Measurements from ENCODE around the gene ACO1. TPM values are rescaled to one million over a fixed set of nuclear protein-coding genes. Genes with fewer than 3 reads are reported as not detected.

ACO1 gene
- total RNA-seq, 4 donors from 2014 or later, result 33.7 to 62.4 (median 45.4) TPM

GRCh38 chr9:32486839-32487562 lies 102.6 kb downstream of the ACO1 start:
- DNase-seq (ENCODE audit: low spot score in 2 of 2), result no peak
- Histone ChIP-seq H3K27ac (no peak overlapping the region), H3K4me1 (no peaks in the 10 kb centered on the region), H3K36me3 (peaks cover 0 to 87% (median 19%) of the 10 kb centered on the region in 3 donors), H3K27me3 (no peaks in the 10 kb centered on the region), H3K9me3 (no peaks in the 10 kb centered on the region), H3K4me3 (no peak overlapping the region)
- 79 to 80% methylated on average over 2 of the region's 2 CpGs for WGBS, 2 donors
- TF ChIP-seq POLR2A (IDR thresholded peaks at IDR 0.05) (no peak), EP300 (IDR thresholded peaks at IDR 0.05) (no peak), CTCF (IDR thresholded peaks at IDR 0.05) (no peak)

GRCh38 chr9:32487981-32488380 lies 103.5 kb downstream of the ACO1 start:
- H3K27me3 ChIP-seq, result no peaks in the 10 kb centered on the region
- no peak for DNase-seq (ENCODE audit: low spot score in 2 of 2)
- TF ChIP-seq POLR2A (IDR thresholded peaks at IDR 0.05) (no peak), CTCF (IDR thresholded peaks at IDR 0.05) (no peak)
- 84% methylated on average over 3 of the region's 3 CpGs for WGBS, 2 donors
- H3K36me3 ChIP-seq, result peaks cover 0 to 86% (median 19%) of the 10 kb centered on the region in 3 donors
- H3K4me3 ChIP-seq, result no peak overlapping the region
- H3K27ac ChIP-seq, result no peak overlapping the region
- no peaks in the 10 kb centered on the region for H3K9me3 ChIP-seq
- H3K4me1 ChIP-seq, result no peaks in the 10 kb centered on the region

GRCh38 chr9:32490601-32491000 lies 106.2 kb downstream of the ACO1 start:
- Histone ChIP-seq H3K27me3 (no peaks in the 10 kb centered on the region), H3K27ac (no peak overlapping the region), H3K4me3 (no peak overlapping the region), H3K9me3 (no peaks in the 10 kb centered on the region), H3K4me1 (no peaks in the 10 kb centered on the region), H3K36me3 (peaks cover 0 to 78% (median 8%) of the 10 kb centered on the region in 3 donors)
- DNase-seq (ENCODE audit: low spot score in 2 of 2), result no peak
- WGBS, 2 donors, result 70 to 76% methylated on average over 3 of the region's 3 CpGs
- no peak for TF ChIP-seq CTCF (IDR thresholded peaks at IDR 0.05)
- TF ChIP-seq POLR2A (IDR thresholded peaks at IDR 0.05), result no peak
- no peak for TF ChIP-seq EP300 (IDR thresholded peaks at IDR 0.05)

- Histone ChIP-seq H3K4me3 (no peak overlapping the region), H3K36me3 (peaks cover 0 to 80% (median 0%) of the 10 kb centered on the region in 3 donors), H3K27ac (no peak overlapping the region), H3K9me3 (no peaks in the 10 kb centered on the region), H3K27me3 (no peaks in the 10 kb centered on the region), H3K4me1 (no peaks in the 10 kb centered on the region)
- no peak for DNase-seq (ENCODE audit: low spot score in 2 of 2)
- TF ChIP-seq CTCF (IDR thresholded peaks at IDR 0.05) (no peak), EP300 (IDR thresholded peaks at IDR 0.05) (no peak), POLR2A (IDR thresholded peaks at IDR 0.05) (no peak)
Observed at GRCh38 chr9:32497921-32498320, 113.5 kb downstream of the ACO1 start.

- Histone ChIP-seq H3K4me1 (no peaks in the 10 kb centered on the region), H3K9me3 (no peaks in the 10 kb centered on the region), H3K36me3 (peaks cover 0 to 61% (median 0%) of the 10 kb centered on the region in 3 donors), H3K27ac (no peak overlapping the region), H3K27me3 (no peaks in the 10 kb centered on the region), H3K4me3 (no peak overlapping the region)
- WGBS, 2 donors, result 81 to 96% methylated on average over 2 of the region's 2 CpGs
- TF ChIP-seq EP300 (IDR thresholded peaks at IDR 0.05) (no peak), POLR2A (IDR thresholded peaks at IDR 0.05) (no peak), CTCF (IDR thresholded peaks at IDR 0.05) (no peak)
- no peak for DNase-seq (ENCODE audit: low spot score in 2 of 2)
Observed at GRCh38 chr9:32500768-32501167, 116.3 kb downstream of the ACO1 start.
